H1 (cell line): ENCODE data around the gene WNT1. TPM values are rescaled to one million over a fixed set of nuclear protein-coding genes. Genes with fewer than 3 reads are reported as not detected.

Experiments
- CTCF ChIA-PET: fragments of 300-600 bp; sonication (Branson Sonifier 250); formaldehyde crosslinking; loops from one replicate; lab custom pipeline; 2021; ENCODE audit not compliant: partially characterized antibody; lab: Charles Lee
- POLR2A ChIA-PET: fragments of 300-600 bp; sonication (Branson Sonifier 250); formaldehyde crosslinking; loops from one replicate; lab custom pipeline; 2021; ENCODE audit warnings: inconsistent platforms; ENCODE audit not compliant: partially characterized antibody; lab: Charles Lee
- DNase-seq, 2 experiments: peaks; one replicate each; pipeline versions ENCODE4 v3.0.0 to v3.0.0-alpha.2; 2010 to 2022; ENCODE audit warnings: low spot score in 2 of 2, low read depth in 1 of 2, mixed read lengths in 1 of 2
- FAIRE-seq: peaks from 2 replicates; lab custom pipeline; 2011; peaks lifted over from hg19 to GRCh38; lab: Jason Lieb, UNC
- H2AFZ ChIP-seq: 2 replicates; pipeline ENCODE4 v1.8.1; 2012; ENCODE audit warnings: low read length, inconsistent platforms
- H2AK5ac ChIP-seq: 2 replicates; pipeline ENCODE4 v1.6.1; 2013; ENCODE audit warnings: low read depth, low read length
- H2BK120ac ChIP-seq: replicated peaks from 2 replicates; pipeline ENCODE3; 2013; ENCODE audit warnings: low read depth, low read length, inconsistent platforms
- H2BK12ac ChIP-seq: 2 replicates; pipeline ENCODE4 v1.6.1; 2013; ENCODE audit warnings: low read depth, low read length
- H2BK15ac ChIP-seq: 2 replicates; pipeline ENCODE4 v1.6.1; 2013; ENCODE audit warnings: low read length
- H2BK20ac ChIP-seq: 2 replicates; pipeline ENCODE4 v1.6.1; 2013; ENCODE audit warnings: low read length
- H2BK5ac ChIP-seq: 2 replicates; pipeline ENCODE4 v1.6.1; 2013; ENCODE audit warnings: low read depth, low read length
- H3K14ac ChIP-seq: 2 replicates; pipeline ENCODE4 v1.6.1; 2013; ENCODE audit warnings: inconsistent platforms; ENCODE audit not compliant: insufficient read length
- H3K18ac ChIP-seq: 2 replicates; pipeline ENCODE4 v1.6.1; 2013; ENCODE audit warnings: low read length; ENCODE audit errors: extremely low read depth
- H3K23ac ChIP-seq: 2 replicates; pipeline ENCODE4 v1.6.1; 2013; ENCODE audit warnings: inconsistent platforms; ENCODE audit not compliant: insufficient read length
- H3K23me2 ChIP-seq: 2 replicates; pipeline ENCODE4 v1.6.1; 2013; ENCODE audit warnings: low read depth, low read length
- H3K27ac ChIP-seq: 2 replicates; pipeline ENCODE4 v1.6.1; 2011; ENCODE audit warnings: low read depth, low read length, inconsistent platforms
- H3K27me3 ChIP-seq, 4 experiments: replicated peaks in 1 of 4; 1 replicate in 1 of 4; 2 replicates in 3 of 4; pipeline versions ENCODE4 v1.6.1 to v1.8.1; 2011 to 2013; ENCODE audit warnings: low read length in 3 of 4, mild to moderate bottlenecking in 3 of 4, inconsistent platforms in 2 of 4, mixed read lengths in 2 of 4, moderate library complexity in 1 of 4; ENCODE audit not compliant: control insufficient read depth in 3 of 4, insufficient read depth in 3 of 4; ENCODE audit errors: extremely low read depth in 1 of 4
- H3K36me3 ChIP-seq, 4 experiments: 2 replicates each; pipeline versions ENCODE4 v1.6.1 to v1.8.1; 2011 to 2013; ENCODE audit warnings: mild to moderate bottlenecking in 4 of 4, low read length in 3 of 4, moderate library complexity in 2 of 4, control low read depth in 1 of 4, inconsistent platforms in 1 of 4; ENCODE audit not compliant: insufficient read depth in 4 of 4, control insufficient read depth in 2 of 4
- H3K4ac ChIP-seq: replicated peaks from 2 replicates; pipeline ENCODE3; 2013; ENCODE audit warnings: low read length, low read depth, mixed read lengths, inconsistent platforms; ENCODE audit not compliant: insufficient read length
- H3K4me1 ChIP-seq, 4 experiments: replicated peaks in 1 of 4; 1 replicate in 1 of 4; 2 replicates in 3 of 4; pipeline versions ENCODE4 v1.6.1 to v1.8.1; 2011 to 2013; ENCODE audit warnings: low read length in 3 of 4, inconsistent platforms in 2 of 4, mixed read lengths in 1 of 4; ENCODE audit not compliant: insufficient read depth in 4 of 4, control insufficient read depth in 3 of 4
- H3K4me2 ChIP-seq, 2 experiments: 2 replicates each; pipeline versions ENCODE4 v1.6.1 to v1.8.1; 2011 to 2013; ENCODE audit warnings: low read depth in 2 of 2, low read length in 2 of 2, control low read depth in 1 of 2, inconsistent platforms in 1 of 2, mild to moderate bottlenecking in 1 of 2; ENCODE audit not compliant: insufficient read depth in 1 of 2
- H3K4me3 ChIP-seq, 4 experiments: fragments of 200-600, 300-600 bp in 1 of 4; sonication (generic), shearing (Covaris generic), sonication (Bioruptor Twin) in 1 of 4; 2 replicates each; pipeline versions ENCODE4 v1.5.1 to v1.8.1; 2011 to 2016; ENCODE audit warnings: low read length in 4 of 4, low read depth in 3 of 4, control low read depth in 2 of 4, inconsistent platforms in 2 of 4, mild to moderate bottlenecking in 2 of 4, mixed read lengths in 1 of 4, moderate library complexity in 1 of 4; ENCODE audit not compliant: insufficient read depth in 2 of 4; ENCODE audit errors: extremely low read depth in 1 of 4
- H3K56ac ChIP-seq: replicated peaks from 2 replicates; pipeline ENCODE3; 2013; ENCODE audit warnings: low read depth, mild to moderate bottlenecking, mixed read lengths, low read length, inconsistent platforms; ENCODE audit not compliant: insufficient read length
- H3K79me1 ChIP-seq: 2 replicates; pipeline ENCODE4 v1.6.1; 2013; ENCODE audit warnings: low read depth, low read length, control low read depth
- H3K79me2 ChIP-seq, 2 experiments: 2 replicates each; pipeline versions ENCODE4 v1.6.1 to v1.8.1; 2012 to 2013; ENCODE audit warnings: low read length in 2 of 2, mild to moderate bottlenecking in 2 of 2, inconsistent platforms in 1 of 2; ENCODE audit not compliant: insufficient read depth in 2 of 2, control insufficient read depth in 1 of 2
- H3K9ac ChIP-seq, 4 experiments: replicated peaks in 1 of 4; 1 replicate in 1 of 4; 2 replicates in 3 of 4; pipeline versions ENCODE4 v1.6.1 to v1.8.1; 2011 to 2013; ENCODE audit warnings: low read depth in 3 of 4, low read length in 3 of 4, control low read depth in 2 of 4, mild to moderate bottlenecking in 2 of 4, moderate library complexity in 2 of 4, inconsistent platforms in 1 of 4; ENCODE audit errors: extremely low read depth in 1 of 4
- H3K9me3 ChIP-seq, 2 experiments: 2 replicates each; pipeline versions ENCODE4 v1.6.1 to v1.8.1; 2012 to 2013; ENCODE audit warnings: mild to moderate bottlenecking in 2 of 2, moderate library complexity in 2 of 2, control low read depth in 1 of 2, inconsistent platforms in 1 of 2, low read depth in 1 of 2, low read length in 1 of 2, mixed read lengths in 1 of 2; ENCODE audit not compliant: insufficient read depth in 2 of 2
- H4K20me1 ChIP-seq, 2 experiments: replicated peaks in 1 of 2; 2 replicates each; pipeline versions ENCODE3 to v1.8.1; 2011 to 2013; ENCODE audit warnings: inconsistent platforms in 2 of 2, low read length in 2 of 2, mild to moderate bottlenecking in 1 of 2; ENCODE audit not compliant: insufficient read depth in 2 of 2, control insufficient read depth in 1 of 2
- H4K5ac ChIP-seq: 2 replicates; pipeline ENCODE4 v1.6.1; 2013; ENCODE audit warnings: low read length, low read depth, mixed read lengths, inconsistent platforms; ENCODE audit not compliant: insufficient read length
- H4K8ac ChIP-seq: 2 replicates; pipeline ENCODE4 v1.8.0; 2013; ENCODE audit warnings: mild to moderate bottlenecking, moderate library complexity, low read length, inconsistent platforms; ENCODE audit not compliant: insufficient read depth; ENCODE audit errors: extremely low read depth
- H4K91ac ChIP-seq: replicated peaks from 2 replicates; pipeline ENCODE3; 2013; ENCODE audit warnings: low read length, mixed read lengths, inconsistent platforms; ENCODE audit not compliant: insufficient read length
- BRCA1 ChIP-seq: IDR thresholded peaks from 2 replicates; pipeline ENCODE4 v1.6.1; 2012; ENCODE audit warnings: low read depth, low read length, improper control_type of control experiment
- CHD2 ChIP-seq: IDR thresholded peaks from 2 replicates; pipeline ENCODE4 v1.6.1; 2012; ENCODE audit warnings: low read length, improper control_type of control experiment
- MAFK ChIP-seq: IDR thresholded peaks from 2 replicates; pipeline ENCODE4 v1.6.1; 2012; ENCODE audit warnings: low read depth, mild to moderate bottlenecking, improper control_type of control experiment, low read length
- SIRT6 ChIP-seq: IDR thresholded peaks from one replicate; pipeline ENCODE4 v1.7.1; 2012; ENCODE audit warnings: low read length, inconsistent platforms
- TAF1 ChIP-seq: IDR thresholded peaks from 2 replicates; pipeline ENCODE4 v1.6.1; 2011; ENCODE audit warnings: mild to moderate bottlenecking, low read depth, low read length
- WGBS, 2 experiments: shearing (Covaris generic) in 1 of 2; methylation state at CpG; one replicate each; pipeline versions ENCODE4 v1.1.6 to v1.1.7; 2013 to 2015; ENCODE audit warnings: low lambda C conversion rate in 2 of 2, mixed read lengths in 2 of 2, inconsistent platforms in 1 of 2, low coverage in 1 of 2, missing lambda C conversion rate in 1 of 2; ENCODE audit not compliant: insufficient replicate concordance in 2 of 2, insufficient coverage in 1 of 2, insufficient read length in 1 of 2; ENCODE audit errors: extremely low coverage in 1 of 2, missing lambda C conversion rate in 1 of 2; 5-methylcytosine and 5-hydroxymethylcytosine counted together
- polyA plus RNA-seq, 7 experiments: library from polyadenylated mRNA; depleted of rRNA in 3 of 7; stranded (reverse) in 5 of 7; unstranded in 2 of 7; fragments of >200 nt in 5 of 7; fragments of 200-250 nt in 2 of 7; gene quantifications; 1 replicate in 5 of 7; 2 replicates in 1 of 7; 4 replicates in 1 of 7; pipeline versions ENCODE4 v1.2.1 to v1.2.3, GENCODE V29; 2011 to 2013; ENCODE audit warnings: missing spikeins in 2 of 7, mixed read lengths in 2 of 7
- total RNA-seq: library from RNA; stranded (reverse); fragmentation: NEBNext Ultra II Directional; extraction: Animal tissue kit (Norgen Biotek cat#: 25700); gene quantifications from 2 replicates; pipeline ENCODE4 v1.2.1, GENCODE V29; 2021

The WNT1 gene
- total and polyA plus RNA-seq, 2 of the 8 experiments (the other 6 are each of a cell fraction or from before 2014, with no cell fraction given) = not detected

GRCh38 chr12:49020441-49020840 is 42.3 kb downstream of the WNT1 start:
- H2BK15ac ChIP-seq = no peak overlapping the region
- H3K4me3 ChIP-seq = no peak overlapping the region
- H4K8ac ChIP-seq = no peak overlapping the region; the same call in 1 of the 2 replicates
- H3K27ac ChIP-seq = no peak overlapping the region
- H3K4me2 ChIP-seq = no peak overlapping the region
- no peak overlapping the region for H3K18ac ChIP-seq
- no peak overlapping the region for H3K4ac ChIP-seq
- TF ChIP-seq TAF1 (no peak), BRCA1 (no peak), CHD2 (no peak), MAFK (no peak), SIRT6 (no peak)
- ChIA-PET POLR2A (interaction anchor here (0.8 to 22.2 kb wide), 12 partner anchors 9 to 191 kb away, joined by 3 to 339 read pairs (median 4); partner anchors contain the start of genes DDN, RND1 and TUBA1B), CTCF (interaction anchor here (0.6 to 4.9 kb wide), 14 partner anchors 11 to 1685 kb away, joined by 3 to 34 read pairs (median 4); partner anchors contain the start of gene DDN)
- H3K56ac ChIP-seq = no peak overlapping the region
- H2BK12ac ChIP-seq = no peak overlapping the region
- H4K5ac ChIP-seq = no peak overlapping the region
- peaks cover 2 to 3% of the 10 kb centered on the region in 2 experiments for H4K20me1 ChIP-seq
- no peak for DNase-seq
- no peak overlapping the region for H2BK120ac ChIP-seq
- no peak overlapping the region for H2BK5ac ChIP-seq
- H4K91ac ChIP-seq = no peak overlapping the region
- H3K4me1 ChIP-seq = peaks cover 0 to 6% (median 1%) of the 10 kb centered on the region in 4 experiments; a peak in 4 of 7 replicates
- 88% methylated on average over 2 of the region's 6 CpGs; no CpG with 5 or more reads in 1 of the 2 experiments for WGBS, 2 experiments
- no peak overlapping the region for H2AFZ ChIP-seq
- H3K79me1 ChIP-seq = no peaks in the 10 kb centered on the region; the same call in 1 of the 2 replicates
- no peaks in the 10 kb centered on the region for H3K79me2 ChIP-seq
- no peak overlapping the region for H3K9ac ChIP-seq
- no peak overlapping the region for H3K23ac ChIP-seq
- H3K23me2 ChIP-seq = peaks cover 8% of the 10 kb centered on the region
- FAIRE-seq = no peak
- H3K27me3 ChIP-seq = no peaks in the 10 kb centered on the region
- H2AK5ac ChIP-seq = no peak overlapping the region
- H3K36me3 ChIP-seq = peaks cover 7 to 40% (median 27%) of the 10 kb centered on the region in 4 experiments; a peak in 7 of 8 replicates
- no peak overlapping the region for H2BK20ac ChIP-seq
- no peaks in the 10 kb centered on the region for H3K9me3 ChIP-seq
- no peak overlapping the region for H3K14ac ChIP-seq
